ENCODE results near the gene SETD2. TPM values are rescaled to one million over a fixed set of nuclear protein-coding genes. Genes with fewer than 3 reads are reported as not detected.
A peak's percentile ranks its signal among the peaks of the same experiment; 100 is the strongest.

Gene SETD2
- total RNA-seq, 1 donor from 2014 or later, result 19.7 TPM

GRCh38 chr3:47011371-47011770, 152.5 kb downstream of the SETD2 start:
- TF ChIP-seq CTCF (IDR thresholded peaks at IDR 0.05; ENCODE audit: insufficient read depth, low read length, severe bottlenecking), result no peak
- Histone ChIP-seq H3K36me3 (ENCODE audit: control insufficient read depth, insufficient read depth, low read length) (peaks cover 15% of the 10 kb centered on the region), H3K27me3 (ENCODE audit: control insufficient read depth, insufficient read depth, low read length) (no peaks in the 10 kb centered on the region), H3K4me3 (ENCODE audit: low read depth, low read length) (no peak overlapping the region)
- no peak for FAIRE-seq
- DNase-seq (ENCODE audit: low read depth), result no peak

GRCh38 chr3:47010910-47011309, 153.0 kb downstream of the SETD2 start:
- FAIRE-seq, result no peak
- Histone ChIP-seq H3K4me3 (ENCODE audit: low read depth, low read length) (no peak overlapping the region), H3K36me3 (ENCODE audit: control insufficient read depth, insufficient read depth, low read length) (peaks cover 18% of the 10 kb centered on the region), H3K27me3 (ENCODE audit: control insufficient read depth, insufficient read depth, low read length) (no peaks in the 10 kb centered on the region)
- TF ChIP-seq CTCF (IDR thresholded peaks at IDR 0.05; ENCODE audit: insufficient read depth, low read length, severe bottlenecking), result no peak
- DNase-seq (ENCODE audit: low read depth), result no peak

- FAIRE-seq (no peak), DNase-seq (ENCODE audit: low read depth) (no peak)
- no peaks in the 10 kb centered on the region for H3K27me3 ChIP-seq (ENCODE audit: control insufficient read depth, insufficient read depth, low read length)
- TF ChIP-seq CTCF (IDR thresholded peaks at IDR 0.05; ENCODE audit: insufficient read depth, low read length, severe bottlenecking), result no peak
- peaks cover 21% of the 10 kb centered on the region for H3K36me3 ChIP-seq (ENCODE audit: control insufficient read depth, insufficient read depth, low read length)
- H3K4me3 ChIP-seq (ENCODE audit: low read depth, low read length), result peak overlapping the region; percentile 34
Observed at GRCh38 chr3:47010111-47010712, 153.7 kb downstream of the SETD2 start.

- peak; percentile 73 for DNase-seq (ENCODE audit: low read depth)
- H3K27me3 ChIP-seq (ENCODE audit: control insufficient read depth, insufficient read depth, low read length), result no peaks in the 10 kb centered on the region
- no peak for FAIRE-seq
- no peak for TF ChIP-seq CTCF (IDR thresholded peaks at IDR 0.05; ENCODE audit: insufficient read depth, low read length, severe bottlenecking)
- peaks cover 25% of the 10 kb centered on the region for H3K36me3 ChIP-seq (ENCODE audit: control insufficient read depth, insufficient read depth, low read length)
- H3K4me3 ChIP-seq (ENCODE audit: low read depth, low read length), result peak overlapping the region; percentile 34
Observed at GRCh38 chr3:47009225-47010110, 154.4 kb downstream of the SETD2 start.

GRCh38 chr3:47008851-47009224, 155.1 kb downstream of the SETD2 start:
- Histone ChIP-seq H3K4me3 (ENCODE audit: low read depth, low read length) (peak overlapping the region; percentile 34), H3K36me3 (ENCODE audit: control insufficient read depth, insufficient read depth, low read length) (peaks cover 27% of the 10 kb centered on the region), H3K27me3 (ENCODE audit: control insufficient read depth, insufficient read depth, low read length) (no peaks in the 10 kb centered on the region)
- TF ChIP-seq CTCF (IDR thresholded peaks at IDR 0.05; ENCODE audit: insufficient read depth, low read length, severe bottlenecking), result no peak
- FAIRE-seq (no peak), DNase-seq (ENCODE audit: low read depth) (no peak)
